WTC11 (cell line): ENCODE results near the gene ODAPH. TPM values are rescaled to one million over a fixed set of nuclear protein-coding genes. Genes with fewer than 3 reads are reported as not detected.

Experiments
- ATAC-seq: fragments of 200-7000 bp; cut with Tn5 transposase; 2 replicates; pipeline ENCODE4 v1.10.0; 2021; ENCODE audit warnings: mild to moderate bottlenecking, moderate library complexity
- CTCF ChIA-PET: fragments of 300-600 bp; sonication (Branson Sonifier 250); formaldehyde crosslinking; loops from one replicate; lab custom pipeline; 2021; ENCODE audit warnings: antibody characterized with exemption; lab: Charles Lee
- POLR2A ChIA-PET: fragments of 350-600 bp; sonication (Branson Sonifier 250); formaldehyde crosslinking; loops from one replicate; lab custom pipeline; 2021; ENCODE audit warnings: antibody characterized with exemption; lab: Charles Lee
- DNase-seq: peaks from one replicate; pipeline ENCODE4 v3.0.0; 2021; ENCODE audit warnings: low spot score
- H3K27ac Mint-ChIP-seq: 2 replicates; pipeline ENCODE4 v1.8.0; 2021; ENCODE audit warnings: mixed read lengths
- H3K27me3 Mint-ChIP-seq: 2 replicates; pipeline ENCODE4 v1.8.0; 2021; ENCODE audit warnings: low read depth, mild to moderate bottlenecking, moderate library complexity, mixed read lengths
- H3K36me3 Mint-ChIP-seq: 2 replicates; pipeline ENCODE4 v1.8.0; 2021; ENCODE audit warnings: mixed read lengths
- H3K4me1 Mint-ChIP-seq: 2 replicates; pipeline ENCODE4 v1.8.0; 2022; ENCODE audit warnings: mixed read lengths
- H3K4me3 Mint-ChIP-seq: 2 replicates; pipeline ENCODE4 v1.8.0; 2021; ENCODE audit warnings: mild to moderate bottlenecking, moderate library complexity, mixed read lengths
- H3K9me3 Mint-ChIP-seq: 2 replicates; pipeline ENCODE4 v1.8.0; 2021; ENCODE audit warnings: mixed read lengths
- CREB1 ChIP-seq: sonication (generic); formaldehyde crosslinking; IDR thresholded peaks from 2 replicates; pipeline ENCODE4 v1.8.0; 2023; ENCODE audit warnings: mild to moderate bottlenecking, missing genetic modification reagents
- ESRRA ChIP-seq: sonication (generic); formaldehyde crosslinking; IDR thresholded peaks from 2 replicates; pipeline ENCODE4 v1.8.1; 2022; ENCODE audit warnings: mild to moderate bottlenecking, missing genetic modification reagents, borderline replicate concordance
- ETV6 ChIP-seq: sonication (generic); formaldehyde crosslinking; IDR thresholded peaks from 2 replicates; pipeline ENCODE4 v1.8.1; 2022; ENCODE audit warnings: mild to moderate bottlenecking, missing genetic modification reagents
- FOXP1 ChIP-seq: sonication (generic); formaldehyde crosslinking; IDR thresholded peaks from 2 replicates; pipeline ENCODE4 v1.8.0; 2022; ENCODE audit warnings: missing genetic modification reagents, mild to moderate bottlenecking, moderate library complexity, borderline replicate concordance
- FOXP4 ChIP-seq: sonication (generic); formaldehyde crosslinking; IDR thresholded peaks from 2 replicates; pipeline ENCODE4 v1.8.0; 2022; ENCODE audit warnings: mild to moderate bottlenecking, missing genetic modification reagents
- GABPB1 ChIP-seq: sonication (generic); formaldehyde crosslinking; IDR thresholded peaks from 2 replicates; pipeline ENCODE4 v1.8.1; 2023; ENCODE audit warnings: mild to moderate bottlenecking, missing genetic modification reagents
- HMGXB4 ChIP-seq: sonication (generic); formaldehyde crosslinking; IDR thresholded peaks from 2 replicates; pipeline ENCODE4 v1.8.1; 2023; ENCODE audit warnings: mild to moderate bottlenecking, moderate library complexity, missing genetic modification reagents
- KAT7 ChIP-seq: sonication (generic); formaldehyde crosslinking; IDR thresholded peaks from 2 replicates; pipeline ENCODE4 v1.8.1; 2023; ENCODE audit warnings: missing genetic modification reagents, mild to moderate bottlenecking, borderline replicate concordance
- MAX ChIP-seq: sonication (generic); formaldehyde crosslinking; IDR thresholded peaks from 2 replicates; pipeline ENCODE4 v1.8.0; 2022; ENCODE audit warnings: mild to moderate bottlenecking, missing genetic modification reagents
- MYBL2 ChIP-seq: sonication (generic); formaldehyde crosslinking; IDR thresholded peaks from 2 replicates; pipeline ENCODE4 v1.8.1; 2023; ENCODE audit warnings: mild to moderate bottlenecking, moderate library complexity, missing genetic modification reagents
- NFE2L1 ChIP-seq: sonication (generic); formaldehyde crosslinking; IDR thresholded peaks from 2 replicates; pipeline ENCODE4 v1.8.1; 2023; ENCODE audit warnings: missing genetic modification reagents
- OVOL2 ChIP-seq: fragments of 250-450 bp; sonication (Bioruptor Pico); IDR thresholded peaks from 2 replicates; pipeline ENCODE4 v1.9.0; 2021; ENCODE audit warnings: mild to moderate bottlenecking, borderline replicate concordance
- RORB ChIP-seq: fragments of 250-450 bp; sonication (Bioruptor Pico); IDR thresholded peaks from 2 replicates; pipeline ENCODE4 v1.9.0; 2021; ENCODE audit warnings: mild to moderate bottlenecking
- SMAD3 ChIP-seq: sonication (generic); formaldehyde crosslinking; IDR thresholded peaks from 2 replicates; pipeline ENCODE4 v1.8.0; 2022; ENCODE audit warnings: missing genetic modification reagents, mild to moderate bottlenecking, borderline replicate concordance
- SP1 ChIP-seq: sonication (generic); formaldehyde crosslinking; conservative IDR thresholded peaks from 2 replicates; pipeline ENCODE4 v1.8.1; 2022; ENCODE audit warnings: missing genetic modification reagents
- ZBTB21 ChIP-seq: sonication (generic); formaldehyde crosslinking; IDR thresholded peaks from 2 replicates; pipeline ENCODE4 v1.8.1; 2023; ENCODE audit warnings: mild to moderate bottlenecking, missing genetic modification reagents, borderline replicate concordance
- ZBTB43 ChIP-seq: sonication (generic); formaldehyde crosslinking; IDR thresholded peaks from 2 replicates; pipeline ENCODE4 v1.8.1; 2023; ENCODE audit warnings: mild to moderate bottlenecking, missing genetic modification reagents
- ZNF138 ChIP-seq: sonication (generic); formaldehyde crosslinking; conservative IDR thresholded peaks from 2 replicates; pipeline ENCODE4 v1.8.1; 2022; ENCODE audit warnings: mild to moderate bottlenecking, moderate library complexity, missing genetic modification reagents
- ZNF232 ChIP-seq: sonication (generic); formaldehyde crosslinking; IDR thresholded peaks from 2 replicates; pipeline ENCODE4 v1.8.0; 2022; ENCODE audit warnings: mild to moderate bottlenecking, missing genetic modification reagents
- ZNF671 ChIP-seq: fragments of 250-450 bp; sonication (Bioruptor Pico); IDR thresholded peaks from 2 replicates; pipeline ENCODE4 v1.8.0; 2021; ENCODE audit warnings: mild to moderate bottlenecking
- total RNA-seq: library from RNA; stranded (reverse); gene quantifications from 3 replicates; pipeline ENCODE4 v1.2.3, GENCODE V29; 2021
- TF ChIP-seq, protein P1 (sequence below): sonication (generic); formaldehyde crosslinking; IDR thresholded peaks from 2 replicates; pipeline ENCODE4 v1.8.1; 2023; ENCODE audit warnings: mild to moderate bottlenecking, missing genetic modification reagents, moderate library complexity
- TF ChIP-seq, protein P2 (sequence below): sonication (generic); formaldehyde crosslinking; IDR thresholded peaks from 2 replicates; pipeline ENCODE4 v1.8.0; 2022; ENCODE audit warnings: mild to moderate bottlenecking, missing genetic modification reagents
- TF ChIP-seq, protein P3 (sequence below): fragments of 250-450 bp; sonication (Bioruptor Pico); IDR thresholded peaks from 2 replicates; pipeline ENCODE4 v1.9.0; 2021; ENCODE audit warnings: mild to moderate bottlenecking
- TF ChIP-seq, protein P4 (sequence below): sonication (generic); formaldehyde crosslinking; IDR thresholded peaks from 2 replicates; pipeline ENCODE4 v1.8.1; 2022; ENCODE audit warnings: missing genetic modification reagents, borderline replicate concordance

Gene ODAPH
- total RNA-seq, 1 experiment from 2014 or later: not detected

GRCh38 chr4:75514131-75514948 lies 41.5 kb upstream of the ODAPH start, which contains the start of the genes RCHY1 and THAP6:
RCHY1 (minus strand) TSS chr4:75514403; CDS start chr4:75514286, 117 bp downstream.
THAP6 (plus strand) TSS chr4:75514473; CDS start chr4:75515453, 980 bp downstream.
- CTCF ChIA-PET: interaction anchor here (0.9 to 1.7 kb wide), 3 partner anchors 41 to 82 kb away, joined by 3 to 4 read pairs (median 4); partner anchors contain the start of gene ODAPH
- peak within 1 kb of the TSS; percentile 71 for H3K27ac Mint-ChIP-seq
- TF ChIP-seq, protein P1, sequence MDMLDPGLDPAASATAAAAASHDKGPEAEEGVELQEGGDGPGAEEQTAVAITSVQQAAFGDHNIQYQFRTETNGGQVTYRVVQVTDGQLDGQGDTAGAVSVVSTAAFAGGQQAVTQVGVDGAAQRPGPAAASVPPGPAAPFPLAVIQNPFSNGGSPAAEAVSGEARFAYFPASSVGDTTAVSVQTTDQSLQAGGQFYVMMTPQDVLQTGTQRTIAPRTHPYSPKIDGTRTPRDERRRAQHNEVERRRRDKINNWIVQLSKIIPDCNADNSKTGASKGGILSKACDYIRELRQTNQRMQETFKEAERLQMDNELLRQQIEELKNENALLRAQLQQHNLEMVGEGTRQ (CRISPR knock-in tag): peak; percentile 99
- peak; percentile 50; the same call in 1 of the 2 replicates for TF ChIP-seq MYBL2 (CRISPR knock-in tag)
- TF ChIP-seq HMGXB4 (CRISPR knock-in tag): 0 out of 2 replicates have a peak, but pooled peaks have one; percentile 25
- TF ChIP-seq ZBTB21 (CRISPR knock-in tag): 0 out of 2 replicates have a peak, but pooled peaks have one; percentile 74
- peak; percentile 71; the same call in 1 of the 2 replicates for TF ChIP-seq NFE2L1 (CRISPR knock-in tag)
- peak; percentile 20 for TF ChIP-seq ZNF232 (CRISPR knock-in tag)
- TF ChIP-seq ZNF671 (CRISPR knock-in tag): no peak
- TF ChIP-seq SMAD3 (CRISPR knock-in tag): 0 out of 2 replicates have a peak, but pooled peaks have one; percentile 56
- TF ChIP-seq CREB1 (CRISPR knock-in tag): peak; percentile 46
- TF ChIP-seq ETV6 (CRISPR knock-in tag): peak; percentile 92
- TF ChIP-seq GABPB1 (CRISPR knock-in tag): peak; percentile 63
- peak; percentile 45; the same call in 1 of the 2 replicates for TF ChIP-seq FOXP1 (CRISPR knock-in tag)
- TF ChIP-seq ESRRA (CRISPR knock-in tag): 0 out of 2 replicates have a peak, but pooled peaks have one; percentile 18
- TF ChIP-seq, protein P2, sequence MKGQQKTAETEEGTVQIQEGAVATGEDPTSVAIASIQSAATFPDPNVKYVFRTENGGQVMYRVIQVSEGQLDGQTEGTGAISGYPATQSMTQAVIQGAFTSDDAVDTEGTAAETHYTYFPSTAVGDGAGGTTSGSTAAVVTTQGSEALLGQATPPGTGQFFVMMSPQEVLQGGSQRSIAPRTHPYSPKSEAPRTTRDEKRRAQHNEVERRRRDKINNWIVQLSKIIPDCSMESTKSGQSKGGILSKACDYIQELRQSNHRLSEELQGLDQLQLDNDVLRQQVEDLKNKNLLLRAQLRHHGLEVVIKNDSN (CRISPR knock-in tag): peak; percentile 98
- no peak for TF ChIP-seq ZNF138 (CRISPR knock-in tag)
- TF ChIP-seq FOXP4 (CRISPR knock-in tag): 0 out of 2 replicates have a peak, but pooled peaks have one; percentile 36
- TF ChIP-seq OVOL2 (CRISPR knock-in tag): no peak
- peak; percentile 91 for TF ChIP-seq MAX (CRISPR knock-in tag)
- TF ChIP-seq, protein P3, sequence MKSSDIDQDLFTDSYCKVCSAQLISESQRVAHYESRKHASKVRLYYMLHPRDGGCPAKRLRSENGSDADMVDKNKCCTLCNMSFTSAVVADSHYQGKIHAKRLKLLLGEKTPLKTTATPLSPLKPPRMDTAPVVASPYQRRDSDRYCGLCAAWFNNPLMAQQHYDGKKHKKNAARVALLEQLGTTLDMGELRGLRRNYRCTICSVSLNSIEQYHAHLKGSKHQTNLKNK: no peak
- peak; percentile 82 for TF ChIP-seq SP1 (CRISPR knock-in tag)
- TF ChIP-seq RORB (CRISPR knock-in tag): no peak
- TF ChIP-seq KAT7 (CRISPR knock-in tag): peak; percentile 45; the same call in 1 of the 2 replicates
- TF ChIP-seq, protein P4, sequence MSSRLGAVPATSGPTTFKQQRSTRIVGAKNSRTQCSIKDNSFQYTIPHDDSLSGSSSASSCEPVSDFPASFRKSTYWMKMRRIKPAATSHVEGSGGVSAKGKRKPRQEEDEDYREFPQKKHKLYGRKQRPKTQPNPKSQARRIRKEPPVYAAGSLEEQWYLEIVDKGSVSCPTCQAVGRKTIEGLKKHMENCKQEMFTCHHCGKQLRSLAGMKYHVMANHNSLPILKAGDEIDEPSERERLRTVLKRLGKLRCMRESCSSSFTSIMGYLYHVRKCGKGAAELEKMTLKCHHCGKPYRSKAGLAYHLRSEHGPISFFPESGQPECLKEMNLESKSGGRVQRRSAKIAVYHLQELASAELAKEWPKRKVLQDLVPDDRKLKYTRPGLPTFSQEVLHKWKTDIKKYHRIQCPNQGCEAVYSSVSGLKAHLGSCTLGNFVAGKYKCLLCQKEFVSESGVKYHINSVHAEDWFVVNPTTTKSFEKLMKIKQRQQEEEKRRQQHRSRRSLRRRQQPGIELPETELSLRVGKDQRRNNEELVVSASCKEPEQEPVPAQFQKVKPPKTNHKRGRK (CRISPR knock-in tag): no peak
- peak; percentile 24; the same call in 1 of the 2 replicates for TF ChIP-seq ZBTB43 (CRISPR knock-in tag)

More at GRCh38 chr4:75514131-75514948, 41.5 kb upstream of the ODAPH start, which contains the start of the genes RCHY1 and THAP6:
- Mint-ChIP-seq H3K4me3 (no peak within 1 kb of the TSS), H3K4me1 (peaks cover 22% of the 10 kb centered on the region), H3K36me3 (peaks cover 36% of the 10 kb centered on the region), H3K27me3 (no peaks in the 10 kb centered on the region), H3K9me3 (peaks cover 8% of the 10 kb centered on the region)
- DNase-seq (peak; percentile 94), ATAC-seq (peak; percentile 95)
- POLR2A ChIA-PET: interaction anchor here (0.5 to 1.1 kb wide), 4 partner anchors 13 to 43 kb away, joined by 3 read pairs; no protein-coding TSS in a partner anchor
